Kidney (tissue), 14 donors: ENCODE data around the gene ATXN3. TPM values are rescaled to one million over a fixed set of nuclear protein-coding genes. Genes with fewer than 3 reads are reported as not detected.

Experiments used
- DNase-seq, 5 donors: peaks; one replicate each; pipeline ENCODE4 v3.0.0-alpha.2; 2013 to 2020
- FAIRE-seq: peaks from 2 replicates; lab custom pipeline; 2012; peaks lifted over from hg19 to GRCh38; lab: Jason Lieb, UNC
- H3K27ac ChIP-seq, 2 donors: one replicate each; pipeline ENCODE4 v1.7.0; 2013; ENCODE audit warnings: low read depth in 2 of 2, low read length in 2 of 2, inconsistent platforms in 1 of 2
- H3K27me3 ChIP-seq: one replicate; pipeline ENCODE4 v1.7.1; 2013; ENCODE audit warnings: low read length, inconsistent platforms; ENCODE audit not compliant: control insufficient read depth, insufficient read depth
- H3K36me3 ChIP-seq, 3 donors: one replicate each; pipeline versions ENCODE4 v1.7.0 to v1.7.1; 2013; ENCODE audit warnings: low read length in 3 of 3, control low read depth in 1 of 3, inconsistent platforms in 1 of 3; ENCODE audit not compliant: insufficient read depth in 3 of 3, control insufficient read depth in 2 of 3
- H3K4me1 ChIP-seq, 3 donors: one replicate each; pipeline versions ENCODE4 v1.7.0 to v1.7.1; 2013; ENCODE audit warnings: low read length in 3 of 3, inconsistent platforms in 1 of 3, low read depth in 1 of 3; ENCODE audit not compliant: control insufficient read depth in 2 of 3, insufficient read depth in 2 of 3
- H3K4me3 ChIP-seq, 3 donors: one replicate each; pipeline versions ENCODE4 v1.7.0 to v1.8.1; 2013; ENCODE audit warnings: low read length in 3 of 3, control low read depth in 1 of 3, inconsistent platforms in 1 of 3
- H3K9ac ChIP-seq, 3 donors: one replicate each; pipeline versions ENCODE4 v1.7.0 to v1.7.1; 2013; ENCODE audit warnings: low read length in 3 of 3, control low read depth in 1 of 3, inconsistent platforms in 1 of 3
- H3K9me3 ChIP-seq, 3 donors: one replicate each; pipeline versions ENCODE4 v1.7.0 to v1.7.1; 2013; ENCODE audit warnings: low read length in 3 of 3, control low read depth in 1 of 3, inconsistent platforms in 1 of 3; ENCODE audit not compliant: control insufficient read depth in 2 of 3, insufficient read depth in 1 of 3
- intact Hi-C: fragments of 100-400 bp; cut with DNase I; formaldehyde crosslinking; loops from one replicate; pipeline ENCODE4 v1.11.1; 2022
- polyA plus RNA-seq: library from polyadenylated mRNA; stranded (reverse); fragments of 350-450 nt; fragmentation: Illumina TruSeq; extraction: RNeasy Lipid Tissue Mini Kit (QIAGEN cat#74804); gene quantifications from one replicate; pipeline ENCODE4 v1.2.3, GENCODE V29; 2014; ENCODE audit warnings: low read depth, low replicate concordance; ENCODE audit not compliant: insufficient read depth
- total RNA-seq: library from RNA; stranded (reverse); fragmentation: NEBNext Ultra II Directional; extraction: Animal tissue kit (Norgen Biotek cat#: 25700); gene quantifications from one replicate; pipeline ENCODE4 v1.2.1, GENCODE V29; 2021
- TF ChIP-seq, protein P1 (sequence below): IDR thresholded peaks from 3 replicates; pipeline ENCODE4 v1.5.1; 2012; ENCODE audit warnings: mild to moderate bottlenecking, moderate library complexity, borderline replicate concordance; ENCODE audit not compliant: insufficient read depth; ENCODE audit errors: extremely low read depth
- donor health status: control.
- donor health status: control.
- donor health status: control.
- donor health status: control.
- donor health status: control.
- donor health status: DM: yes; HTN: yes; CAD: no.
- donor health status: Normal renal cell carcinoma (clear cell type).

Gene ATXN3
- total and polyA plus RNA-seq, 2 donors from 2014 or later, result 17.2 to 33.6 TPM

DNA sequence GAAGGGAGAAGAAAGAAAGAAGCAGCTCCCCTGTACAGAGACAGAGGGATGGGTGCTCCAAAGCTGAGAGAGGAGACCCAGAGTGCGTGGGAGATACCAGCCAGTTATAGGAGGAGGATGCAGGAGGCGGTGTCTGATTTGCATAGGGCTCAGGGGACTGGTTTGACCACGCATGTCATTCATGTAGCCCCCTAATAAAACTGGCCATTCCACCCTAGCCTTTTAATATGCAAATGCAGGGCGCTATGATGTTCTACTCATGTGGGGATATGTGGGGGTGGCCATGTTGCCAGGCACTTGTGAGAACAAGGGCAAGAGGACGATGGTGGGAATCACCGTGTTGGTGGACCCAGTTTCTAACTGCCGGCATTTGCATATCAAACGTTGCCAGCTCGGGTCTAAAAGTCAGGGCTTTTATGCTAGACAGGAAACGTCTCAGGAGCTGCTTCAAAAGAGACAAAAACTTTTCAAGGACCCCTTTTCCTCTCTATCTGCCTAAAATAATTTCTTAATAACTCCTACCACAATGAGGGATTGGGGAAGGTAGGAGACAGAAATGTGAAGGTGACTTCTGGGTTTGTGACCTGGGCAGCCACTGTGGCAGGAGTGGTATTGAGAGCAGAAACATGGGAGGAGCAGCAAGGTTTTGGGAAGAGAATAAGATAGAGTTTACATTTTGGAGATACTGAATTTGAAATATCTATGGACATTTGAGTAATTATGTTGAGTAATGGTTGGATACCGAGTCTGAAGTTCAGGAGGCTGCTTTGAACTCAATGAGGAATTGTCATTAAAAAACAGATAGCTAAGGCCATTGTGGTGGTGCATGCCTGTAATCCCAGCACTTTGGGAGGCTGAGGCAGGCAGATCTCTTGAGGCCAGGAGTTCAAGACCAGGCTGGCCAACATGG lies 2.2 kb upstream of the ATXN3 start:
- FAIRE-seq (no peak), DNase-seq (peak in 4 of 5 donors; percentile 32 to 67 (median 46))
- no peak overlapping the region for H3K27ac ChIP-seq
- H3K27me3 ChIP-seq, result no peaks in the 10 kb centered on the region
- intact Hi-C loops, result no loop called here
- H3K9me3 ChIP-seq, result no peaks in the 10 kb centered on the region
- H3K36me3 ChIP-seq, result no peaks in the 10 kb centered on the region
- peak overlapping the region in 1 of 3 donors; percentile 42 for H3K4me3 ChIP-seq
- H3K9ac ChIP-seq, result no peak overlapping the region
- peaks cover 0 to 5% (median 3%) of the 10 kb centered on the region in 3 donors for H3K4me1 ChIP-seq
- TF ChIP-seq, protein P1, sequence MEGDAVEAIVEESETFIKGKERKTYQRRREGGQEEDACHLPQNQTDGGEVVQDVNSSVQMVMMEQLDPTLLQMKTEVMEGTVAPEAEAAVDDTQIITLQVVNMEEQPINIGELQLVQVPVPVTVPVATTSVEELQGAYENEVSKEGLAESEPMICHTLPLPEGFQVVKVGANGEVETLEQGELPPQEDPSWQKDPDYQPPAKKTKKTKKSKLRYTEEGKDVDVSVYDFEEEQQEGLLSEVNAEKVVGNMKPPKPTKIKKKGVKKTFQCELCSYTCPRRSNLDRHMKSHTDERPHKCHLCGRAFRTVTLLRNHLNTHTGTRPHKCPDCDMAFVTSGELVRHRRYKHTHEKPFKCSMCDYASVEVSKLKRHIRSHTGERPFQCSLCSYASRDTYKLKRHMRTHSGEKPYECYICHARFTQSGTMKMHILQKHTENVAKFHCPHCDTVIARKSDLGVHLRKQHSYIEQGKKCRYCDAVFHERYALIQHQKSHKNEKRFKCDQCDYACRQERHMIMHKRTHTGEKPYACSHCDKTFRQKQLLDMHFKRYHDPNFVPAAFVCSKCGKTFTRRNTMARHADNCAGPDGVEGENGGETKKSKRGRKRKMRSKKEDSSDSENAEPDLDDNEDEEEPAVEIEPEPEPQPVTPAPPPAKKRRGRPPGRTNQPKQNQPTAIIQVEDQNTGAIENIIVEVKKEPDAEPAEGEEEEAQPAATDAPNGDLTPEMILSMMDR, result no peak

DNA sequence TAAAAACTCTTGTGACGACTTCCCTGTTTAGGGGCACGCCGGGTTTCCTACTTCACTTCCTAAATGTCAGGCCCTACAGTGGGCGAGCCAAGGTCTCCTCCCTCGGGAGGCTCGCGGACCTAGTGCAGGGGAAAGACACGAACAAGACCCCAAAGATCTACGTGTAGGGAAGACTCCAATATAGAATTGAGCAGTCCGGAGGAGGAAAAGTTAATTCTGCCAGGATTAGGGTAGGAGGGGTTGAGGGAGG lies 564 bp downstream of the ATXN3 start:
- TF ChIP-seq, protein P1, result no peak
- Histone ChIP-seq H3K9me3 (no peaks in the 10 kb centered on the region), H3K36me3 (no peaks in the 10 kb centered on the region), H3K4me1 (peaks cover 0 to 5% (median 3%) of the 10 kb centered on the region in 3 donors), H3K27me3 (no peaks in the 10 kb centered on the region), H3K9ac (peak overlapping the region; percentile 34 to 96 (median 83)), H3K4me3 (peak overlapping the region; percentile 68 to 98 (median 97)), H3K27ac (peak overlapping the region; percentile 96 to 98)
- peak in 3 of 5 donors; percentile 28 to 87 (median 76) for DNase-seq
- no peak for FAIRE-seq
- intact Hi-C loops, result no loop called here

DNA sequence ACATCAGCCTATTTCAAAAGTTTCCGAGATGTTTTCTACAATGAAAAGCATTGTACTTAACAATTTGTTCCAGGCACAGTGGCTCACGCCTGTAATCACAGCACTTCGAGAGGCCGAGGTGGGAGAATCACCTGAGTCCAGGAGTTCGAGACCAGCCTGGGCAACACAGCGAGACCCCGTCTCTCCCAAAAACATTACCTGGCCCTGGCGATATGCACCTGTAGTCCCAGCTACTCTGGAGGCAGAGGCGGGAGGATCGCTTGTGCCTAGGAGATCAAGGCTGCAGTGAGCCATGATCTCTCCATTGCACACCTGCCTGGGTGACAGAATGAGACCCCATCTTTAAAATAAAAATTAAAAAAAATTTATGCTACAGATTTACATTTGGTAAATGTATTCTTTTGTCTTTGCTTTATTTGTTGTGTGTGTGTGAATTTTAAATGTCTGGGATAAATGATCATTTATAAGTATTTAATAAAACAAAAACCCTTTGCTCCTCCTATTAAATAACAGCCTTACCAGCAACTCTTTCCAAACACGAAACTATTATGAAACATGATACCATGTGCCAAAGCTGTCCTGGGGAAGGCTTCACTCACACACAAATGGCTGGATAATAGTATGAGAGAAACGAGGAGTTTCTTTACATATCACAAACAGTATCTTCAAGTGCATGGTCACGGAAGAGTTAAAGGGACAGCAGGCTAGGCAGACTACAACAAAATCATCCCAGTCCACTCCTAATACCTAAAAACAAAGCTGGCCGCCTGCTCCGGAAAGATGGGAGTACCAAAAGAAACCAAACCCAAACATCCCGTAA lies 1.1 kb downstream of the ATXN3 start:
- H3K27me3 ChIP-seq, result no peaks in the 10 kb centered on the region
- TF ChIP-seq, protein P1, result no peak
- no peak for DNase-seq
- peak overlapping the region; percentile 68 to 98 (median 97) for H3K4me3 ChIP-seq
- intact Hi-C loops, result no loop called here
- no peak for FAIRE-seq
- peaks cover 0 to 5% (median 3%) of the 10 kb centered on the region in 3 donors for H3K4me1 ChIP-seq
- no peaks in the 10 kb centered on the region for H3K9me3 ChIP-seq
- peak overlapping the region; percentile 96 to 98 for H3K27ac ChIP-seq
- peak overlapping the region; percentile 34 to 96 (median 83) for H3K9ac ChIP-seq
- H3K36me3 ChIP-seq, result no peaks in the 10 kb centered on the region
